H9 (cell line): ENCODE measurements around the gene HEPH. TPM values are rescaled to one million over a fixed set of nuclear protein-coding genes. Genes with fewer than 3 reads are reported as not detected.

Experiments used
- DNase-seq: peaks from one replicate; pipeline ENCODE4 v3.0.0-alpha.2; 2017
- H2AFZ ChIP-seq: one replicate; pipeline ENCODE4 v1.6.1; 2013; ENCODE audit warnings: mild to moderate bottlenecking, low read length, control low read depth, moderate library complexity
- H2AK5ac ChIP-seq: 2 replicates; pipeline ENCODE4 v1.6.1; 2013; ENCODE audit warnings: low read length, control low read depth, mixed read lengths; ENCODE audit not compliant: insufficient read length
- H2BK120ac ChIP-seq: one replicate; pipeline ENCODE4 v1.6.1; 2013; ENCODE audit warnings: low read depth, mild to moderate bottlenecking, low read length, control low read depth, inconsistent platforms; ENCODE audit not compliant: poor library complexity, severe bottlenecking
- H2BK12ac ChIP-seq: 2 replicates; pipeline ENCODE4 v1.6.1; 2013; ENCODE audit warnings: low read length, control low read depth, mixed read lengths, low read depth; ENCODE audit not compliant: insufficient read length
- H2BK15ac ChIP-seq: 2 replicates; pipeline ENCODE4 v1.6.1; 2013; ENCODE audit warnings: low read depth, low read length, control low read depth
- H2BK20ac ChIP-seq: one replicate; pipeline ENCODE4 v1.6.1; 2013; ENCODE audit warnings: low read depth, mild to moderate bottlenecking, low read length, control low read depth, inconsistent platforms; ENCODE audit not compliant: poor library complexity, severe bottlenecking
- H2BK5ac ChIP-seq: 2 replicates; pipeline ENCODE4 v1.6.1; 2013; ENCODE audit warnings: low read length, control low read depth, mixed read lengths; ENCODE audit not compliant: insufficient read length
- H3K14ac ChIP-seq: 2 replicates; pipeline ENCODE4 v1.6.1; 2013; ENCODE audit warnings: low read length, control low read depth; ENCODE audit not compliant: insufficient read depth
- H3K18ac ChIP-seq: 2 replicates; pipeline ENCODE4 v1.6.1; 2013; ENCODE audit warnings: low read depth, mild to moderate bottlenecking, mixed read lengths, low read length, control low read depth; ENCODE audit not compliant: insufficient read length
- H3K23ac ChIP-seq: 2 replicates; pipeline ENCODE4 v1.6.1; 2013; ENCODE audit warnings: low read length, control low read depth, mixed read lengths, low read depth; ENCODE audit not compliant: insufficient read length
- H3K23me2 ChIP-seq: 2 replicates; pipeline ENCODE4 v1.6.1; 2013; ENCODE audit warnings: low read depth, mild to moderate bottlenecking, mixed read lengths, low read length, control low read depth; ENCODE audit not compliant: insufficient read length, poor library complexity, severe bottlenecking
- H3K27ac ChIP-seq: 2 replicates; pipeline ENCODE4 v1.5.1; 2013; ENCODE audit warnings: low read length, control low read depth, mixed read lengths, low read depth; ENCODE audit not compliant: insufficient read length
- H3K27me3 ChIP-seq: 2 replicates; pipeline ENCODE4 v1.6.1; 2013; ENCODE audit warnings: low read length, control low read depth, inconsistent platforms; ENCODE audit not compliant: insufficient read depth
- H3K4ac ChIP-seq: 2 replicates; pipeline ENCODE4 v1.6.1; 2013; ENCODE audit warnings: low read depth, mild to moderate bottlenecking, control low read depth, inconsistent platforms, low read length, moderate library complexity
- H3K4me1 ChIP-seq: 2 replicates; pipeline ENCODE4 v1.6.1; 2013; ENCODE audit warnings: low read length, control low read depth, inconsistent platforms; ENCODE audit not compliant: insufficient read depth
- H3K4me2 ChIP-seq: 2 replicates; pipeline ENCODE4 v1.6.1; 2013; ENCODE audit warnings: low read length, control low read depth, mixed read lengths; ENCODE audit not compliant: insufficient read length, insufficient read depth
- H3K56ac ChIP-seq: 2 replicates; pipeline ENCODE4 v1.6.1; 2013; ENCODE audit warnings: low read depth, mild to moderate bottlenecking, mixed read lengths, low read length, control low read depth; ENCODE audit not compliant: insufficient read length
- H3K79me1 ChIP-seq: 2 replicates; pipeline ENCODE4 v1.6.1; 2013; ENCODE audit warnings: low read depth, mild to moderate bottlenecking, moderate library complexity, low read length, control low read depth, inconsistent platforms; ENCODE audit not compliant: insufficient read depth, poor library complexity, severe bottlenecking
- H3K79me2 ChIP-seq: 2 replicates; pipeline ENCODE4 v1.6.1; 2013; ENCODE audit warnings: low read length, control low read depth, inconsistent platforms; ENCODE audit not compliant: insufficient read depth
- H3K9ac ChIP-seq: 2 replicates; pipeline ENCODE4 v1.6.1; 2013; ENCODE audit warnings: low read length, control low read depth, mixed read lengths; ENCODE audit not compliant: insufficient read length; ENCODE audit errors: extremely low read depth
- H3K9me3 ChIP-seq: one replicate; pipeline ENCODE4 v1.6.1; 2013; ENCODE audit warnings: low read depth, low read length, inconsistent platforms; ENCODE audit not compliant: control insufficient read depth
- H3T11ph ChIP-seq: one replicate; pipeline ENCODE4 v1.6.1; 2013; ENCODE audit warnings: mild to moderate bottlenecking, low read length, control low read depth, inconsistent platforms
- H4K20me1 ChIP-seq: one replicate; pipeline ENCODE4 v1.6.1; 2013; ENCODE audit not compliant: control insufficient read depth, insufficient read length, insufficient read depth
- H4K5ac ChIP-seq: 2 replicates; pipeline ENCODE4 v1.6.1; 2013; ENCODE audit warnings: low read depth, mild to moderate bottlenecking, mixed read lengths, low read length, control low read depth; ENCODE audit not compliant: insufficient read length
- H4K8ac ChIP-seq: replicated peaks from 2 replicates; pipeline ENCODE4 v1.6.1; 2013; ENCODE audit warnings: low read length, control low read depth, mixed read lengths, low read depth; ENCODE audit not compliant: insufficient read length
- H4K91ac ChIP-seq: 2 replicates; pipeline ENCODE4 v1.6.1; 2013; ENCODE audit warnings: low read depth, mild to moderate bottlenecking, moderate library complexity, mixed read lengths, low read length, control low read depth; ENCODE audit not compliant: insufficient read length
- H3K27ac Mint-ChIP-seq, 3 experiments: 2 replicates in 2 of 3; 3 replicates in 1 of 3; pipeline ENCODE4 v1.8.0; 2020 to 2021; ENCODE audit warnings: mixed read lengths in 3 of 3, mild to moderate bottlenecking in 1 of 3, moderate library complexity in 1 of 3
- H3K27me3 Mint-ChIP-seq: 2 replicates; pipeline ENCODE4 v1.8.0; 2021; ENCODE audit warnings: low read depth, mild to moderate bottlenecking, moderate library complexity, mixed read lengths
- H3K36me3 Mint-ChIP-seq, 3 experiments: 2 replicates in 2 of 3; 3 replicates in 1 of 3; pipeline ENCODE4 v1.8.0; 2020 to 2021; ENCODE audit warnings: low read depth in 3 of 3, mixed read lengths in 3 of 3; ENCODE audit not compliant: insufficient read depth in 1 of 3
- H3K4me1 Mint-ChIP-seq, 2 experiments: 2 replicates each; pipeline ENCODE4 v1.8.0; 2020; ENCODE audit warnings: mixed read lengths in 2 of 2
- H3K4me3 Mint-ChIP-seq, 2 experiments: 2 replicates in 1 of 2; 3 replicates in 1 of 2; pipeline ENCODE4 v1.8.0; 2020 to 2021; ENCODE audit warnings: mild to moderate bottlenecking in 2 of 2, mixed read lengths in 2 of 2, moderate library complexity in 1 of 2
- H3K9me3 Mint-ChIP-seq, 2 experiments: 2 replicates in 1 of 2; 3 replicates in 1 of 2; pipeline ENCODE4 v1.8.0; 2020; ENCODE audit warnings: mild to moderate bottlenecking in 2 of 2, mixed read lengths in 2 of 2, moderate library complexity in 1 of 2
- CTCF ChIP-seq: fragments of 200-600 bp; sonication (generic); conservative IDR thresholded peaks from 3 replicates; pipeline ENCODE4 v1.8.0; 2021; ENCODE audit warnings: antibody characterized with exemption, mild to moderate bottlenecking
- WGBS: extraction: QIAGEN DNeasy Blood & Tissue Kit; methylation state at CpG from one replicate; pipeline ENCODE4 v1.1.7; 2013; ENCODE audit warnings: missing lambda C conversion rate, low lambda C conversion rate, mixed read lengths; ENCODE audit not compliant: insufficient read length; ENCODE audit errors: extremely low coverage; 5-methylcytosine and 5-hydroxymethylcytosine counted together
- total RNA-seq: library from RNA; stranded (reverse); gene quantifications from 2 replicates; pipeline ENCODE4 v1.2.1, GENCODE V29; 2021

Gene HEPH
- total RNA-seq, 1 experiment from 2014 or later, result 60.6 TPM

- H2BK15ac ChIP-seq, result no peak overlapping the region
- no peak overlapping the region for H3K27ac ChIP-seq
- no peaks in the 10 kb centered on the region for H3K4me1 Mint-ChIP-seq
- H3K4me3 Mint-ChIP-seq, result no peak overlapping the region
- H2AFZ ChIP-seq, result no peak overlapping the region
- no peak overlapping the region for H3K9ac ChIP-seq
- H3K23ac ChIP-seq, result no peak overlapping the region
- H3K9me3 Mint-ChIP-seq, result peaks cover 72 to 74% of the 10 kb centered on the region in 2 experiments
- DNase-seq, result no peak
- no peaks in the 10 kb centered on the region for H3K79me2 ChIP-seq
- no peak overlapping the region for H3K56ac ChIP-seq
- H2BK12ac ChIP-seq, result no peak overlapping the region
- no peaks in the 10 kb centered on the region for H3K23me2 ChIP-seq
- H3K4me1 ChIP-seq, result no peaks in the 10 kb centered on the region
- H4K8ac ChIP-seq, result no peak overlapping the region
- no peak overlapping the region for H2BK5ac ChIP-seq
- H3T11ph ChIP-seq, result no peak overlapping the region
- peaks cover 43 to 48% (median 46%) of the 10 kb centered on the region in 3 experiments for H3K36me3 Mint-ChIP-seq
- H4K5ac ChIP-seq, result no peak overlapping the region
- no peak overlapping the region for H2AK5ac ChIP-seq
- no peak overlapping the region for H3K4ac ChIP-seq
- no peak overlapping the region for H3K27ac Mint-ChIP-seq
- no CpG with 5 or more reads among the region's 1 CpG for WGBS
- H4K20me1 ChIP-seq, result no peaks in the 10 kb centered on the region
- no peaks in the 10 kb centered on the region for H3K27me3 Mint-ChIP-seq
- H3K9me3 ChIP-seq, result peaks cover 21% of the 10 kb centered on the region
- H4K91ac ChIP-seq, result no peak overlapping the region
- H3K18ac ChIP-seq, result no peak overlapping the region
- no peaks in the 10 kb centered on the region for H3K27me3 ChIP-seq
- no peak overlapping the region for H3K4me2 ChIP-seq
- no peak for TF ChIP-seq CTCF
- no peak overlapping the region for H2BK120ac ChIP-seq
- H2BK20ac ChIP-seq, result no peak overlapping the region
- H3K14ac ChIP-seq, result no peak overlapping the region
- no peaks in the 10 kb centered on the region for H3K79me1 ChIP-seq
These were observed 91.4 kb downstream of the HEPH start for GRCh38 chrX:66255359-66255967.
